ENCODE measurements around the gene MOB3C.

DNA sequence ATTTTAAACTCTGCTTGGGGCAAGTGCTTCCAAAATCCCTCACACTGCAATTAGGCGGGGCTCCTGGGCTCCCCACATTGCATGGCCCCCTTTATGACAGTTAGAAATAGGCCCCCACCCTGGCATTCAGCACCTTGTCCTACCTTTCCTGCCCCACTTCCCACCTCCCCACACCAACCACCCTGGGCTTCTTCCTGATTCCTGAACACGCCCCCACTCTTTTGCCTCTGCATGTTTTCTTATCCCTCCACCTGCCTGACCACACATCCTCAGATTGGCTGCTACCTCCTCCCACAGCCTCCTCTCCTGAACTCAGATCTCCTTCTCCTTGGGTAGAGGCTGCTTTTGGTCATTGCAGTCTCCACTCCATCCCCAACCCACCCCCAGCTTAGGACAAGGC lies 1.5 kb downstream of the MOB3C start:
- TF ChIP-seq POLR2AphosphoS5 (IDR thresholded peaks at IDR 0.05; ENCODE audit: low read depth, low read length) = no peak
- TF ChIP-seq TAF1 (IDR thresholded peaks at IDR 0.05; ENCODE audit: borderline replicate concordance, insufficient read depth, low read length) = no peak
